ENCODE measurements around the gene TMEM115. TPM values are rescaled to one million over a fixed set of nuclear protein-coding genes. Genes with fewer than 3 reads are reported as not detected.

The TMEM115 gene
- total and polyA plus RNA-seq, 2 donors (not counting 3 experiments of a cell fraction or from before 2014, with no cell fraction given) = 44.7 to 65.5 TPM

DNA sequence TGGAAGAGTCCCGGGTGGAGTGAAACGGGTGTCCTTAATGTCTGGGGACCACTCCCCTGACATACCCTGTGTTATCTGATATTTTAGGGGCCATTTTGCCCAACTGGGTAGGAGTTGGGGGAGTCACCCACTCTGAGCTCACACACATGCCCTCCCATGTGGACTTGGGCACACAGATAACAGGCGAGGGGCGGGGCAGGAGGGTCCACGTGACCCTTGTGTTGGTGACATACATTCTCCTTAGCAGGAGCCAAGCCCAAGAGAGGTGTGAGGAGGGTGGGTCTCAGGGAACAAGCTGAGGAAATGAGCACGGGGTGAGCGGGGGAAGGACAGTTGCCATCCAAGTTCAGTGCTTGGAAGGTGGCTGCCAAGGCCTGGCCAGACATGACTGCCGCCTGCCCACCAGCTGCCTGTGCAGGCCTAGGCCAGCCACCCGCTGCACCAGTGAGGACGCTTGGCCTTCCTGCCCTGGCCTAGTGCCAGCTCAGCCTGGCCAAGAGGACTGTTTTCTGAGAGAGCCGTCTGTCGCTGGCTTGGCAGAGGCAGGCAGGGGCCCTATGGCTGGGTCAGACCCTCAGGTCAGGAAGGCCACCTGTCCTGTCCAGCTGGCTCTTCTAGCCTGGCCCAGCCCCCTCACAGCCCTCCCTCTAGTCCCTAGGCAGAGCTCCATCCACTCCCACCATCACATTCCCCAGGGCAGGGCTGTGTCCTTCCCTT, 31.3 kb upstream of the TMEM115 start:
- Histone ChIP-seq H4K20me1 (replicated peaks; ENCODE audit: control insufficient read depth, extremely low read depth, insufficient read depth, low read length) (no peaks in the 10 kb centered on the region), H3K4me1 (ENCODE audit: control insufficient read depth, extremely low read depth, insufficient read depth, low read length) (no peaks in the 10 kb centered on the region), H3K4me3 (replicated peaks in 1 of 3; ENCODE audit: insufficient read depth in 1 of 3, low read depth in 1 of 3, low read length in 3 of 3) (no peak overlapping the region), H3K9me3 (replicated peaks; ENCODE audit: control insufficient read depth, insufficient read depth, low read length) (no peaks in the 10 kb centered on the region), H2AFZ (ENCODE audit: low read depth, low read length) (no peak overlapping the region), H3K27ac (ENCODE audit: insufficient read depth, low read depth, low read length) (no peak overlapping the region), H3K27me3 (ENCODE audit: control insufficient read depth in 2 of 2, insufficient read depth in 2 of 2, low read length in 2 of 2) (no peaks in the 10 kb centered on the region), H3K9me1 (replicated peaks; ENCODE audit: control insufficient read depth, extremely low read depth, insufficient read depth, low read length) (no peaks in the 10 kb centered on the region), H3K79me2 (ENCODE audit: control insufficient read depth, insufficient read depth, low read length) (no peaks in the 10 kb centered on the region), H3K4me2 (ENCODE audit: insufficient read depth, low read length) (no peak overlapping the region), H3K36me3 (ENCODE audit: control insufficient read depth in 2 of 2, extremely low read depth in 1 of 2, insufficient read depth in 2 of 2, low read length in 2 of 2) (no peaks in the 10 kb centered on the region), H3K9ac (replicated peaks; ENCODE audit: extremely low read depth, insufficient read depth, low read length) (no peak overlapping the region)
- TF ChIP-seq, protein P1, sequence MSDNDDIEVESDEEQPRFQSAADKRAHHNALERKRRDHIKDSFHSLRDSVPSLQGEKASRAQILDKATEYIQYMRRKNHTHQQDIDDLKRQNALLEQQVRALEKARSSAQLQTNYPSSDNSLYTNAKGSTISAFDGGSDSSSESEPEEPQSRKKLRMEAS (IDR thresholded peaks at IDR 0.05; ENCODE audit: insufficient read depth, insufficient read length) = no peak
- TF ChIP-seq EZH2 (IDR thresholded peaks at IDR 0.05; ENCODE audit: borderline replicate concordance, low read depth, low read length, severe bottlenecking) (no peak), CTCF (IDR thresholded peaks at IDR 0.05; ENCODE audit: extremely low read depth in 1 of 2, insufficient read depth in 1 of 2, low read depth in 1 of 2, low read length in 2 of 2) (no peak), POLR2AphosphoS5 (IDR thresholded peaks at IDR 0.05; ENCODE audit: insufficient read depth, low read depth, low read length) (no peak), GATA2 (IDR thresholded peaks at IDR 0.05; ENCODE audit: insufficient read depth, insufficient read length, low read depth, low read length) (no peak), FOS (IDR thresholded peaks at IDR 0.05; ENCODE audit: borderline replicate concordance, insufficient read depth, low read length) (no peak), POLR2A (IDR thresholded peaks at IDR 0.05; ENCODE audit: low read depth, low read length) (no peak), JUN (IDR thresholded peaks at IDR 0.05; ENCODE audit: borderline replicate concordance, insufficient read depth, insufficient read length, low read depth) (no peak), MYC (IDR thresholded peaks at IDR 0.05; ENCODE audit: low read depth, low read length) (no peak)
- ChIA-PET CTCF (interaction anchor here (1.2 kb wide), 1 partner anchor 43 kb away, joined by 4 read pairs; no protein-coding TSS in a partner anchor), POLR2A (interaction anchor here (0.6 kb wide), 1 partner anchor 1110 kb away, joined by 7 read pairs; no protein-coding TSS in a partner anchor)
- BruUV-seq (replicated peaks) = no TSS peak
- DNase-seq (ENCODE audit: low read depth, low spot score) = peak; percentile 40
- no peak for FAIRE-seq
- intact Hi-C loops (cut with micrococcal nuclease) = no loop called here
- dilution Hi-C loops (cut with MboI; ENCODE audit: extremely low pct_ligation_motif_present, low sequenced_read_pairs) = no loop called here
